GM03348 (cell line): ENCODE measurements around the gene IDI1.
A peak's percentile ranks its signal among the peaks of the same experiment; 100 is the strongest.
"Not testable (repeated sequence)": the region's sequence is repeated elsewhere in the genome, so short reads cannot be mapped to it uniquely, and the experiment has no call there.

Experiments used
- DNase-seq: peaks from one replicate; pipeline ENCODE4 v3.0.0; 2012; ENCODE audit warnings: low spot score

The IDI1 gene

DNA sequence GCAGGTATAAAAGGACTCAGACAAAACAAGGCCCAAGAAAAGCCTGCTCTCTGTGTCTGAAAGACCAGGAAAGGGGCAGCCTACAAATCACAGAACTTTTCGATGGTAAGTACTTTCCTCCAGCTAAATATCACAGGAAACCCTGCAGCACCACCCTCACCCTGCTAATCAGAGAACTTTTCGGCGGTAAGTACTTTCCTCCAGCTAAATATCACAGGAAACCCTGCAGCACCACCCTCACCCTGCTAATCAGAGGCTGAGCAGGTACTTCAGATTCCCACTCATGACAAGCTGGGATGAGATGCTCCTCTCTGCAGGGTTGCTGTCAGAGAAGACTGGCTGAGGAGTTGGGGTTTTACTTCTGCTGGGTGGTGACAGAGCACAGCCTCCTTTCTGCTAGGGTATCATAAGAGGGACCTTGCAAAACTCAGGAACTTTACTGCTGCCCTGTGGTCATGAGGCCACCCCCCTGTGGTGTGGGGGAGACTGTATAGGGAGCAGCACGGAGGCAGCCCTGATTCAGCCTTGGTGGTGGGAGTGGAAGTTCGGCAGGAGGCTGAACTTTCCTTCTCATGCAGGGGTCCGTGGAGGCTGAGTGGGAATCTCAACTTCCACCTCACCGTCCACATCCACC is 14.4 kb upstream of the IDI1 start:
- no peak for DNase-seq

DNA sequence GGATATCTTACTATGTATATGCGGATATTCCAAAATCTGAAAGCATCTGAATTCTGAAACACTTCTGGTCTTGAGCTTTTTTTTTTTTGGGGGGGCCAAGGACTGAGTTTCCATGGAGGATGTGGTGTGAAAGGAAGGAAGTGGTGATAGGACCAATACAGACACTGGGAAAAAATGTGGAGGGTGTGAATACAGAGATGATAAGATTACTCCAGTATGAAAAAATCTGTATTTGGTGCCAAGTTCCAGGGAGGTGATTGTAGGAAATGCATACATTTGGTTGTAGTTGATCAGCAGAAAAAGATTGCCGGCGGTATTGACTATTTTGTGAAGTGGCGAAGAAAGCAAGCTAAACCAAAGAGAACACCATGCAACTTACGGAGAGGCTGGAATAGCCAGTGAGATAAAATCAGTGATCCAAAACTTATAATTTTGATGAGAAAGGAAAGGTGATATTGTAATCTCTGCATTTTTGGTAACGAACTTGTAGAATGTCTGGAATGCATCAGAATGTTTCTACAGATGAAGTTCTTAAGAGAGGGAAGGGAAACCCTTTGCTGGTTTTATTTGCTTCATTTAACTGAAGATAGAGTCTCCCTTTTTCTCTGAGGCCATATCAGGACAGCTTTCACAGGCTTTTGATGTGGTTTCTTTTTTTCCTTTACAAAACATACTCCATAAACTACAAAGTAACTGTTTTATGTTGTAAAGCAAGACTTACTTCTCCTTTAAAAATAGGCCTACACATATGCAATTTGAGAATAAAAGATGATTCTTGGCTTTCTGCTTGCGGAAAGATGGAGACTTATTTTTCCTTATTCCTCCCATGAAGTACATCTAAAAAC is 13.2 kb upstream of the IDI1 start:
- no peak for DNase-seq

- DNase-seq, result no peak
Observed at GRCh38 chr10:1059902-1060301, 11.0 kb upstream of the IDI1 start.

DNA sequence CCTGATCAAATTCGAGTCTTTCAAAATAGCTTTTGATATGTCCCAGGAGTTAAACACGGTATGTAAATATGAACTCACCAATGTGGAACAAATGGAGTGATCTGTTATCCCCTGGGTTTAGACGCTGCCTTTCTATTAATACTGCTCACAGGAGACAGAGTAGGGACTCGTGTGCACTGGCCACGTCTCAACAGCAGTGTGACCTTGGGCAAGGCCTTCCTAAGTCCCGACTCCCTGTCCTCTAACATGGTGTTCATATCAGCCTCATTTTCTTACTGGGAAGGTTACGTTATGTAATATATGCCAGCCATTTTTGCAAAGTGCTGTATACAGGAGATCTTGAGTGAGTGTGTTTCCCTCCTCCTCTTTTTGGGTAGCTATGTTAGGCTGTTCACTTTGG is 9.1 kb upstream of the IDI1 start:
- DNase-seq, result no peak

DNA sequence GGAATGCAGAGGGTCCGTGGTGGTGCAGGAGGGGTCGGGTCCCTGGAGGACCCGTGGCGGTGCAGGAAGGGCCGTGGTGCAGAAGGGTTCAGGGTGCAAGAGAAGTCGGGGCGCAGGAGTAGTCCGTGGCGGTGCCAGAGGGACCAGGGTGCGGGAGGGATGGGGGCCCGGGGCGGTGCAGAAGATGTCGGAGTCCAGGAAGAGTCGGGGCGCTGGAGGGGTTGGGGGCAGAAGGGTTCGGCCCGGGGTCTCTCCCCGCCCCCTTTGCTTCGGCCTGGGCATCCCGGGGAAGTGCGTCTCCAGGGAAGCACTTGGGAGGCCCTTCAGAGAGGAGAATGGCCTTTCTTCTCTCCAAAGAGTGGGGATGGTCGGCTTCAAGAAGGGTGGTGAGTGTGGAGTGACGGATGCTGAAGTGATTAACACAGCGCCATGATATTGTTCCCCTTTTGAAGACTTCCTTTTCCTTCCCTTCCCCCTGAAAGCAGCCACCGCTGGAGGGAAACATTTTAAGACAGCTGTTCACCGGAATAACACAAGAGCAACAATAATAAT is 8.3 kb upstream of the IDI1 start:
- peak; percentile 23 for DNase-seq

GRCh38 chr10:1056326-1057105 is 7.6 kb upstream of the IDI1 start, which contains the start of gene WDR37:
Gene WDR37 (plus strand): TSS chr10:1056385. CDS start chr10:1072156, 15,771 bp downstream.
- peak; percentile 97 for DNase-seq

- no peak for DNase-seq
Observed at GRCh38 chr10:1054684-1055083, 5.8 kb upstream of the IDI1 start.

DNA sequence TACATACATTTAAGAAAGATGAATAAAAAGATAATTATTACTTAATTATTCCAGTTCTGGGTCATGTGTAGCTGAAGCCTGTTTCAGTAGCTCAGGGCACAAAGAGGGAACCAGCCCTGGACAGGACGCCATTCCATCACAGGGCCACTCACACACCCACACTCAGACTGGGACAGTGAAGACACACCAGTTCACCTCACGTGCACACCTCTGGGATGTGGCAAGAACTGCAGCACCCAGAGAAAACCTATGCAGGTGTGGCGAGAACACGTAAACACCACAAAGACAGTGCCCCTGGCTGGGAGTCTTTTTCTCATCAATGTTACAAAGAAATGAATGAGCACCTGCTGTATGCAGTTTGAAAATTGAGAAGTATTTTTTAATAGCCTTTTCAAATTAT is 1.6 kb upstream of the IDI1 start:
- DNase-seq, result no peak

DNA sequence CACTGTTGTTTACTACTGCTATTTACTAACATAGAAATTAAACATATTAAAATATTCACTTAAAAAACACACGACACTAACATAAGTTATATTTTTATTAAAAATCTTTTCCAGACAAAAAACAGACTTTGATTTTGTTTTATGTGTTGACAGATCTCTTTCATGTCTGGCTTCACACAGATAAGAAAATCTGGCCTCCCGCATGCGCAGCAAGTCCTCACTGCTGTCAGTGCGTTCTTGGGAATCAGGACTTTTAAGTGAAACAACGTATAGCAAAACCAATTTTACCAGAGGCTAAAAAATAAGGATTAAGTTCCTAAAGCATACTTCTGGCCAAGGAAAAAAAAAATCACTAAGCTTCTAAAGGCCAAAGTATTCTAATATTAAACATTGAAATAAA is 1.2 kb upstream of the IDI1 start:
- no peak for DNase-seq

DNA sequence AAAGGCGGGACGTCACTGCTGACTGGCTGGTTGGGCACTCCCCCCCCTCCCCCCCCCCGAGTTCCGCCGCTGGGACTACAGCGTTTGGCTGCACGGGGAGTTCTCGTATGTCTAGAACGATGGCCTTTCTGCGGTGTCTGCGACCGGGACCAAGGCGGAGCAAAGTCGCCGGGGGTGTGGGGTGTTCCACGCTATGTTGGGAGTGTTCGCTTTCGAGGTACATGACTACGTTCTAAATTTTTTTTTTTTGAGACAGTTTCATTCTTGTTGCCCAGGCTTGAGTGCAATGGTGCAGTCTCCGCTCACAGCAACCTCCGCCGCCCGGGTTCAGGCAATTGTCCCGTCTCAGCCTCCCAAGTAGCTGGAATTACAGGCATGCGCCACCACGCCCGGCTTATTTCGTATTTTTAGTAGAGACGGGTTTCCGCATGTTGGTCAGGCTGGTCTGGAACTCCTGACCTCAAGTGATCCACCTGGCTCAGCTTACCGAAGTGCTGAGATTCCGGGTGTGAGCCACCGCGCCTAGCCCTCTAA is 573 bp upstream of the IDI1 start:
- DNase-seq, result no peak

- DNase-seq, result no peak
Observed at GRCh38 chr10:1048349-1048731, 579 bp downstream of the IDI1 start.

- no peak for DNase-seq
Observed at GRCh38 chr10:1047937-1048336, 982 bp downstream of the IDI1 start.

DNA sequence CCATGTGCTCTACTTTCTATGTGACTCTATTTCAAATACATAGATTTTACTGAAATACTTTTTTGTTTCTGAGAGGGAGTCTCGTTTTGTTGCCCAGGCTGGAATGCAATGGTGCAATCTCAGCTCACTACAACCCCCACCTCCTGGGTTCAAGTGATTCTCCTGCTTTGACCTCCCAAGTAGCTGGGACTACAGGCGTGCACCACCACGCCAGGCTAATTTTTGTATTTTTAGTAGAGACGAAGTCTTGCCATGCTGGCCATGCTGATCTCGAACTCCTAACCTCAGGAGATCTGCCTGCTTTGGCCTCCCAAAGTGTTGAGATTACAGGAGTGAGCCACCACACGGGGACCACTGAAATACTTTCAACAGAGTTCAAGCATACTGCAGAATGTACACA is 3.5 kb downstream of the IDI1 start:
- DNase-seq, result no peak

- DNase-seq, result no peak
Observed at GRCh38 chr10:1044964-1045363, 4.0 kb downstream of the IDI1 start.

DNA sequence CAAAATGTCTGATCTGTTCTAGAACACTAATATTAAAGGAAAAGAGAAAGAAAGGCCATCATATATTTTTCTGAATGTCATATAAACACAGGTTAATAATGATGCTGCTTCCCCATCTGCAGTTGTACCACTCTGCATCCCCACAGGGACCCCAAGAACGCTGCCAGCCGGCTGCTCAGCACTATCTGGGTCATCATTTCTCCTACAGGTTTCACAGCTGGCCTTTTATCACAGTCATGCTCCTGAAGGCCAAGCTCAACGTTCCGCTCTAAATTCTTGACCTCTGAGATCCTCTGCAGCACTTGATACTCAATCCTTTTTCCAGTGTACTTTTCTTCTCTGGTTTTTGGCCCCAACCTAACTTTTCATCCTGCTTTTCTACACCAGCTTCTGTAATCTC is 4.8 kb downstream of the IDI1 start:
- no peak for DNase-seq

GRCh38 chr10:1043532-1043995 is 5.4 kb downstream of the IDI1 start:
- DNase-seq, result no peak

DNA sequence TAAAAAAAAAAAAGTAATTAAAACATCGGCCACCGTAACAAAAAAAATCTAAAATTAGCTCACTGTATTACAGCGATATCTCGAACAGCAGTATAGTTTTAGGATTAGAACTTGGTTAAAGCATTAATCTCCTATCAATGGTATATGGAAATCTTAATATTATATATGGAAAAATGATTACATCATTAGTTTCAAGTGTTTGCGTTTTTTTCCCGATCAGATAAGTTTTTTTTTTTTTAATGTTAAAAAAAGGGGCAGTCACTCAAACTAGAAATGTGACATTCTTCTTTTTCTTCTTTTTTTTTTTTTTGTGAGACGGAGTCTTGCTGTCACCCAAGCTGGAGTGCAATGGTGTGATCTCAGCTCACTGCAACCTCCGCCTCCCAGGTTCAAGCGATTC is 7.4 kb downstream of the IDI1 start:
- no peak for DNase-seq

DNA sequence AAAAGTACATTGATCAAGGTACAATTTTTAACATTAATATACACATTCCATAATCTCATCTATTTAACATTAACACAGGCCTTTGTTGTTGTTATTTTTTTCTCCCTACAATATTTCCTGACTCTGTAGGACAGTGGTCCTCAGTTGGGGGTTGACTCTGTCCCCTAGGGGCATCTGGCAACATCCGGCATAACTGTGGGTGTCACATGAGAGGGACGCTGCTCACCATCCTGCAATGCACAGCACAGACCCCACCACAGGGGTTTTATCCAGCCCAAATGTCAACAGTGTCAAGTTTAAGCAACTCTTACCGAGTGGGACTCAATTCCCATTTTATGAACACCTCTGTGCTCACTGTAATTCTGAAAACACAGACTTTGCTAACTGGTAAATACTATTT is 8.8 kb downstream of the IDI1 start:
- no peak for DNase-seq

GRCh38 chr10:1038769-1039168 is 10.2 kb downstream of the IDI1 start:
- DNase-seq, result not testable (repeated sequence)

- DNase-seq, result no peak
Observed at GRCh38 chr10:1037098-1037497, 11.8 kb downstream of the IDI1 start.

GRCh38 chr10:1036341-1036791 is 12.6 kb downstream of the IDI1 start:
- DNase-seq, result no peak

DNA sequence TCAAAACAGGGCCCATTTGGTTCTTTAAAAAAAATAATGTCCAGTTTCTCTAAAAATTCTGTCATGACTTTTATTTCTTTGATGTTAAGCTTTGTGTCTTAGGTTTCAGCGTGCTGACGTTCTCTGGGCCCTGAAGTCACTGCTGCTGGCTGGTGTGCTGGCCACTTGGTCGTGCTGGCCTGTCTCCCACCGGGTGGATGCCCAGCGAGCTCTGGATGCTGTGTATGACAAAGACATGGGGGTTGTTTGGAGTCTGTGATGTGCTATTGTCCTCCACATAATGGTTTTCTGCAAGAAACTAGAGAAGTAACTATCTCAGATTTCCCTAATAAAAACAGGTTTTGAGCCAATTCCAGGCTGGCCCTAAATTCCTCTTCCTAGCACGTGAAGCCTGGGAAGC is 13.7 kb downstream of the IDI1 start:
- DNase-seq, result no peak
